ENCODE data around the gene ZNF280D.

Gene ZNF280D

DNA sequence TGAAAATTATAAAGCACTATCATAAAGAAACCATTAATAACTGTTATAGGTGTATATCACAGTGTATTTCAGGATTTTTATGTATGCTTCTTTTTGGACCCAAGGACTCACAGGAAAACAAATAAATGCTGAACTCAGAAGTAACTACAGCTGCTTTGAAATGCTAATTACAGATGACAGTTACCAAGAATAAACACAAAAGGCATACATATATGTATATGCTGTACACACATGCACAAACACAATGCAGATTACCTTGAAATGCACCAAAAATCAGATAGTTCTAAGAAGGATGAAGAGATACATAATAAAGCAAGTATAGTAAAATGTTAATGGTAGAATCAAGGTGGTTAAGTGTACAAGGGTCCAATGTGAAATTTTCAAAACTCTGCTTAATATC, 52.2 kb downstream of the ZNF280D start:
- Histone ChIP-seq H3K4me3 (ENCODE audit: low read length in 2 of 2) (no peak overlapping the region), H2AFZ (ENCODE audit: low read length) (no peak overlapping the region), H2BK5ac (ENCODE audit: low read length) (no peak overlapping the region), H3K27ac (replicated peaks; ENCODE audit: low read length) (no peak overlapping the region), H2BK120ac (ENCODE audit: low read depth, low read length) (no peak overlapping the region), H3K18ac (ENCODE audit: low read length) (no peak overlapping the region), H3K27me3 (ENCODE audit: control insufficient read depth in 3 of 3, insufficient read depth in 3 of 3, low read depth in 1 of 3, low read length in 3 of 3) (no peaks in the 10 kb centered on the region), H3K4ac (ENCODE audit: low read length) (no peak overlapping the region), H3K4me1 (ENCODE audit: control insufficient read depth in 2 of 2, insufficient read depth in 1 of 2, low read depth in 1 of 2, low read length in 2 of 2) (peaks cover 0 to 2% of the 10 kb centered on the region in 2 donors), H2AK5ac (ENCODE audit: low read depth, low read length) (no peak overlapping the region), H3K14ac (ENCODE audit: low read length) (no peak overlapping the region), H3K79me1 (ENCODE audit: low read depth, low read length) (no peaks in the 10 kb centered on the region), H3K36me3 (replicated peaks in 1 of 2; ENCODE audit: control insufficient read depth in 2 of 2, insufficient read depth in 2 of 2, low read length in 2 of 2) (peaks cover 0 to 2% of the 10 kb centered on the region in 2 donors), H3K4me2 (ENCODE audit: insufficient read depth, low read length, poor library complexity, severe bottlenecking) (no peak overlapping the region), H3K23ac (ENCODE audit: low read depth, low read length, poor library complexity) (no peak overlapping the region), H2BK15ac (ENCODE audit: low read length) (no peak overlapping the region), H4K91ac (ENCODE audit: low read depth, low read length, poor library complexity) (no peak overlapping the region), H3K9me3 (replicated peaks in 1 of 2; ENCODE audit: control insufficient read depth in 2 of 2, insufficient read depth in 1 of 2, low read depth in 1 of 2, low read length in 2 of 2) (no peaks in the 10 kb centered on the region), H4K8ac (ENCODE audit: low read depth, low read length) (no peak overlapping the region), H2BK12ac (ENCODE audit: low read length) (no peak overlapping the region), H3K9ac (ENCODE audit: low read depth, low read length, poor library complexity) (no peak overlapping the region)
- no peak for DNase-seq (ENCODE audit: low spot score)

DNA sequence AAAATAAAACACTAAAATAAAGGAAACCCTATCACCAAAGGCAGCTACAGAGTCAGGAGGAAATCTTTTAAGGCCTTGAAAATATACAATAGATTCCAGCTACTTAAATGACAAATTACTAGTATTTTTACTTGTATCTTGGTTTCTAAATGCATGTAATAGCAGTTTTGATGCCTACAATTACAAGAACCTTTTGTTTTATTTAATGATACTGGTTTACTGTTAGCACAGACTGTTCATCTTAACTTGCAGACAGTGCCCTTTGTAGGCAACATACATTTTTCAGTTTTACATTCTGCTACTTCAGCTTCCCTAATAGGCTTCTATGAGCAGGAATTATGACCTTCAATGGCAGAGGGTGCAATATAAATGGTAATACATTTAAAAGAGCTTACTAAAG, 54.1 kb downstream of the ZNF280D start:
- Histone ChIP-seq H4K8ac (ENCODE audit: low read depth, low read length) (no peak overlapping the region), H3K4me1 (ENCODE audit: control insufficient read depth in 2 of 2, insufficient read depth in 1 of 2, low read depth in 1 of 2, low read length in 2 of 2) (peaks cover 0 to 2% of the 10 kb centered on the region in 2 donors), H3K18ac (ENCODE audit: low read length) (no peak overlapping the region)

DNA sequence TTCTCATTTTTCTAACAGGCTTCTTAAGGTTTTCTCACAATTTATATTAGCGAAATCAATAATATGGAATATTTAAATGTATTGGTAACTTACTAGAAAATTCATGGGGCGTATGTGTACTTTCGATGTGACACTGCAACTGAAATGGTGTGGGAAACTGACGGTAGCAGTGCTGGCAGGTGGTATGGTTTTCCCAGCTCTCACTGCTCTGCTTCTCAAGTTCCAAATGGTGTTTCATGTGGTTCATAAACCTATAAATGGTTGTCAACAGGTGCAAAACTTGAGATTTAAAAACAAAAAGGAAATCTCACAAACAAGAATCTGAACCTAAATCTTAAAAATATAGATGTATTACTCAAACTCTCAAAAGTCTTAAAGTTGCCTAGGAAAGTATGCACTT, 54.7 kb downstream of the ZNF280D start:
- H4K8ac ChIP-seq (ENCODE audit: low read depth, low read length) = no peak overlapping the region
- no peak overlapping the region for H2BK120ac ChIP-seq (ENCODE audit: low read depth, low read length)
- H2BK15ac ChIP-seq (ENCODE audit: low read length) = no peak overlapping the region
- no peak overlapping the region for H3K14ac ChIP-seq (ENCODE audit: low read length)
- no peak for DNase-seq (ENCODE audit: low spot score)
- no peak overlapping the region for H4K91ac ChIP-seq (ENCODE audit: low read depth, low read length, poor library complexity)
- no peak overlapping the region for H3K4ac ChIP-seq (ENCODE audit: low read length)
- H3K9me3 ChIP-seq (replicated peaks in 1 of 2; ENCODE audit: control insufficient read depth in 2 of 2, insufficient read depth in 1 of 2, low read depth in 1 of 2, low read length in 2 of 2) = no peaks in the 10 kb centered on the region
- H2BK12ac ChIP-seq (ENCODE audit: low read length) = no peak overlapping the region
- no peaks in the 10 kb centered on the region for H3K27me3 ChIP-seq (ENCODE audit: control insufficient read depth in 3 of 3, insufficient read depth in 3 of 3, low read depth in 1 of 3, low read length in 3 of 3)
- no peaks in the 10 kb centered on the region for H3K79me1 ChIP-seq (ENCODE audit: low read depth, low read length)
- WGBS, 2 donors (ENCODE audit: extremely low coverage in 2 of 2, insufficient read length in 2 of 2, insufficient replicate concordance in 1 of 2) = no CpG with 5 or more reads among the region's 4 CpGs
- H3K27ac ChIP-seq (replicated peaks; ENCODE audit: low read length) = no peak overlapping the region
- H3K36me3 ChIP-seq (replicated peaks in 1 of 2; ENCODE audit: control insufficient read depth in 2 of 2, insufficient read depth in 2 of 2, low read length in 2 of 2) = no peaks in the 10 kb centered on the region
- H3K4me1 ChIP-seq (ENCODE audit: control insufficient read depth in 2 of 2, insufficient read depth in 1 of 2, low read depth in 1 of 2, low read length in 2 of 2) = no peaks in the 10 kb centered on the region
- no peak overlapping the region for H3K18ac ChIP-seq (ENCODE audit: low read length)
- H3K23ac ChIP-seq (ENCODE audit: low read depth, low read length, poor library complexity) = no peak overlapping the region
- H2AFZ ChIP-seq (ENCODE audit: low read length) = no peak overlapping the region
- H3K4me3 ChIP-seq (ENCODE audit: low read length in 2 of 2) = no peak overlapping the region
- no peak overlapping the region for H2BK5ac ChIP-seq (ENCODE audit: low read length)
- H3K9ac ChIP-seq (ENCODE audit: low read depth, low read length, poor library complexity) = no peak overlapping the region
- H3K4me2 ChIP-seq (ENCODE audit: insufficient read depth, low read length, poor library complexity, severe bottlenecking) = no peak overlapping the region
- no peak overlapping the region for H2AK5ac ChIP-seq (ENCODE audit: low read depth, low read length)

More for the DNA sequence above, 54.1 kb downstream of the ZNF280D start:
- Histone ChIP-seq H3K4me2 (ENCODE audit: insufficient read depth, low read length, poor library complexity, severe bottlenecking) (no peak overlapping the region), H3K27me3 (ENCODE audit: control insufficient read depth in 3 of 3, insufficient read depth in 3 of 3, low read depth in 1 of 3, low read length in 3 of 3) (no peaks in the 10 kb centered on the region), H3K23ac (ENCODE audit: low read depth, low read length, poor library complexity) (no peak overlapping the region), H2BK120ac (ENCODE audit: low read depth, low read length) (no peak overlapping the region), H2BK15ac (ENCODE audit: low read length) (no peak overlapping the region), H3K27ac (replicated peaks; ENCODE audit: low read length) (no peak overlapping the region), H2AK5ac (ENCODE audit: low read depth, low read length) (no peak overlapping the region), H3K36me3 (replicated peaks in 1 of 2; ENCODE audit: control insufficient read depth in 2 of 2, insufficient read depth in 2 of 2, low read length in 2 of 2) (peaks cover 0 to 2% of the 10 kb centered on the region in 2 donors), H2BK5ac (ENCODE audit: low read length) (no peak overlapping the region), H2AFZ (ENCODE audit: low read length) (no peak overlapping the region), H4K91ac (ENCODE audit: low read depth, low read length, poor library complexity) (no peak overlapping the region), H3K9ac (ENCODE audit: low read depth, low read length, poor library complexity) (no peak overlapping the region), H2BK12ac (ENCODE audit: low read length) (no peak overlapping the region), H3K4ac (ENCODE audit: low read length) (no peak overlapping the region), H3K4me3 (ENCODE audit: low read length in 2 of 2) (no peak overlapping the region), H3K9me3 (replicated peaks in 1 of 2; ENCODE audit: control insufficient read depth in 2 of 2, insufficient read depth in 1 of 2, low read depth in 1 of 2, low read length in 2 of 2) (no peaks in the 10 kb centered on the region), H3K79me1 (ENCODE audit: low read depth, low read length) (no peaks in the 10 kb centered on the region), H3K14ac (ENCODE audit: low read length) (no peak overlapping the region)
- DNase-seq (ENCODE audit: low spot score) = no peak

DNA sequence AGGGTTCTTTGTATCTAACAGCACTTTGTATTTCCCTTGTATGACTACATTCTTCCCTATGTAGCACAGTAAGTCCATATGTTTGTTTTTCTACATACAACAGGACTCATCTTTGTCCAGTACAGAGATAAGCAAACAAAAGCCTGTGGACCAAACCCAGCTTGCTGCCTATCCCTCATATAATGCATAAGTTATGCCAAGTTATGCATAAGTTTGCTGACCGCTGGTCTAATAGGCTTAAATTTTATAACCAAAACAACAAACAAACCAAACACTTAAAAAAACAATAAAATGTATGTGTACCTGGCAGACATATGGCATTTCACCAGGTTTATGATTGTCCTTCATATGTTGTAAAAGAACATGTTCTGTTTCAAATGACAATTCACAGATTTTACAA, 56.0 kb downstream of the ZNF280D start:
- Histone ChIP-seq H3K4me1 (ENCODE audit: control insufficient read depth in 2 of 2, insufficient read depth in 1 of 2, low read depth in 1 of 2, low read length in 2 of 2) (no peaks in the 10 kb centered on the region), H3K9me3 (replicated peaks in 1 of 2; ENCODE audit: control insufficient read depth in 2 of 2, insufficient read depth in 1 of 2, low read depth in 1 of 2, low read length in 2 of 2) (no peaks in the 10 kb centered on the region), H3K27ac (replicated peaks; ENCODE audit: low read length) (no peak overlapping the region), H2AFZ (ENCODE audit: low read length) (no peak overlapping the region), H3K23ac (ENCODE audit: low read depth, low read length, poor library complexity) (no peak overlapping the region), H3K36me3 (replicated peaks in 1 of 2; ENCODE audit: control insufficient read depth in 2 of 2, insufficient read depth in 2 of 2, low read length in 2 of 2) (no peaks in the 10 kb centered on the region), H3K4ac (ENCODE audit: low read length) (no peak overlapping the region), H3K4me3 (ENCODE audit: low read length in 2 of 2) (no peak overlapping the region), H3K79me1 (ENCODE audit: low read depth, low read length) (no peaks in the 10 kb centered on the region), H3K18ac (ENCODE audit: low read length) (no peak overlapping the region), H2BK5ac (ENCODE audit: low read length) (no peak overlapping the region), H3K14ac (ENCODE audit: low read length) (no peak overlapping the region), H4K91ac (ENCODE audit: low read depth, low read length, poor library complexity) (no peak overlapping the region), H3K4me2 (ENCODE audit: insufficient read depth, low read length, poor library complexity, severe bottlenecking) (no peak overlapping the region), H3K27me3 (ENCODE audit: control insufficient read depth in 3 of 3, insufficient read depth in 3 of 3, low read depth in 1 of 3, low read length in 3 of 3) (no peaks in the 10 kb centered on the region), H2AK5ac (ENCODE audit: low read depth, low read length) (no peak overlapping the region), H4K8ac (ENCODE audit: low read depth, low read length) (no peak overlapping the region), H2BK12ac (ENCODE audit: low read length) (no peak overlapping the region), H2BK15ac (ENCODE audit: low read length) (no peak overlapping the region), H2BK120ac (ENCODE audit: low read depth, low read length) (no peak overlapping the region), H3K9ac (ENCODE audit: low read depth, low read length, poor library complexity) (no peak overlapping the region)
- no CpG with 5 or more reads among the region's 1 CpG for WGBS, 2 donors (ENCODE audit: extremely low coverage in 2 of 2, insufficient read length in 2 of 2, insufficient replicate concordance in 1 of 2)
- no peak for DNase-seq (ENCODE audit: low spot score)
